Common myeloid progenitor, CD34-positive (primary cell): ENCODE data around the gene S100A12.

ENCODE experiments used
- CTCF ChIA-PET: fragments of 350-600 bp; sonication (Branson Sonifier 250); formaldehyde crosslinking; loops from one replicate; lab custom pipeline; 2021; ENCODE audit warnings: antibody characterized with exemption; lab: Charles Lee
- POLR2A ChIA-PET: fragments of 350-600 bp; sonication (Branson Sonifier 250); formaldehyde crosslinking; loops from one replicate; lab custom pipeline; 2021; ENCODE audit warnings: antibody characterized with exemption; lab: Charles Lee
- DNase-seq, 3 donors: peaks; one replicate each; pipeline versions ENCODE4 v3.0.0 to v3.0.0-alpha.2; 2013
- H3K27ac ChIP-seq, 2 experiments: 1 replicate in 1 of 2; 2 replicates in 1 of 2; pipeline ENCODE4 v1.7.0; 2013; ENCODE audit warnings: inconsistent platforms in 2 of 2, low read length in 2 of 2, mild to moderate bottlenecking in 2 of 2, low read depth in 1 of 2, moderate library complexity in 1 of 2; ENCODE audit not compliant: severe bottlenecking in 2 of 2, insufficient read depth in 1 of 2, poor library complexity in 1 of 2
- H3K27me3 ChIP-seq, 5 experiments: replicated peaks in 2 of 5; 1 replicate in 3 of 5; 2 replicates in 2 of 5; pipeline versions ENCODE4 v1.6.1 to v1.7.0; 2013; ENCODE audit warnings: low read length in 4 of 5, mild to moderate bottlenecking in 2 of 5, moderate library complexity in 2 of 5, inconsistent platforms in 1 of 5; ENCODE audit not compliant: insufficient read depth in 5 of 5, control insufficient read depth in 4 of 5
- H3K36me3 ChIP-seq, 4 experiments: 1 replicate in 2 of 4; 2 replicates in 2 of 4; pipeline versions ENCODE4 v1.6.1 to v1.7.0; 2013; ENCODE audit warnings: low read length in 3 of 4, control low read depth in 1 of 4, mild to moderate bottlenecking in 1 of 4; ENCODE audit not compliant: control insufficient read depth in 4 of 4, insufficient read depth in 4 of 4
- H3K4me1 ChIP-seq, 4 experiments: 1 replicate in 3 of 4; 2 replicates in 1 of 4; pipeline versions ENCODE4 v1.6.1 to v1.7.1; 2013; ENCODE audit warnings: low read length in 3 of 4, mild to moderate bottlenecking in 3 of 4, control low read depth in 1 of 4, inconsistent platforms in 1 of 4, moderate library complexity in 1 of 4; ENCODE audit not compliant: control insufficient read depth in 4 of 4, insufficient read depth in 4 of 4; ENCODE audit errors: control extremely low read depth in 1 of 4
- H3K4me3 ChIP-seq, 7 experiments: 1 replicate in 4 of 7; 2 replicates in 3 of 7; pipeline versions ENCODE4 v1.5.1 to v1.7.0; 2013; ENCODE audit warnings: mild to moderate bottlenecking in 7 of 7, low read length in 6 of 7, moderate library complexity in 6 of 7, inconsistent platforms in 2 of 7, low read depth in 2 of 7, control low read depth in 1 of 7; ENCODE audit not compliant: insufficient read depth in 4 of 7, control insufficient read depth in 1 of 7; ENCODE audit errors: extremely low read depth in 1 of 7
- H3K9me3 ChIP-seq, 5 experiments: 1 replicate in 4 of 5; 2 replicates in 1 of 5; pipeline versions ENCODE4 v1.6.1 to v1.7.1; 2013; ENCODE audit warnings: low read length in 4 of 5, mild to moderate bottlenecking in 2 of 5, inconsistent platforms in 1 of 5, low read depth in 1 of 5, moderate library complexity in 1 of 5; ENCODE audit not compliant: control insufficient read depth in 4 of 5, insufficient read depth in 2 of 5; ENCODE audit errors: control extremely low read depth in 1 of 5
- WGBS: methylation state at CpG from one replicate; pipeline ENCODE4 v1.1.5; 2013; ENCODE audit not compliant: insufficient coverage; 5-methylcytosine and 5-hydroxymethylcytosine counted together

Gene S100A12

GRCh38 chr1:153372571-153372970 lies 2.9 kb downstream of the S100A12 start:
- Histone ChIP-seq H3K9me3 (no peaks in the 10 kb centered on the region), H3K27ac (no peak overlapping the region), H3K36me3 (no peaks in the 10 kb centered on the region), H3K27me3 (no peaks in the 10 kb centered on the region), H3K4me1 (peaks cover 0 to 15% (median 2%) of the 10 kb centered on the region in 4 experiments), H3K4me3 (no peak overlapping the region)
- DNase-seq, result no peak
- ChIA-PET POLR2A (no interaction called here), CTCF (interaction anchor here (2.5 kb wide), 1 partner anchor 20 kb away, joined by 9 read pairs; no protein-coding TSS in a partner anchor)
- WGBS, result 100% methylated on average over 1 of the region's 2 CpGs

GRCh38 chr1:153371231-153371630 lies 4.2 kb downstream of the S100A12 start:
- no peaks in the 10 kb centered on the region for H3K36me3 ChIP-seq
- no peak overlapping the region for H3K27ac ChIP-seq
- ChIA-PET CTCF (no interaction called here), POLR2A (no interaction called here)
- H3K9me3 ChIP-seq, result no peaks in the 10 kb centered on the region
- no peaks in the 10 kb centered on the region for H3K27me3 ChIP-seq
- no CpG with 5 or more reads among the region's 1 CpG for WGBS
- no peak overlapping the region for H3K4me3 ChIP-seq
- H3K4me1 ChIP-seq, result peaks cover 0 to 15% (median 2%) of the 10 kb centered on the region in 4 experiments
- no peak for DNase-seq

GRCh38 chr1:153370146-153370545 lies 5.3 kb downstream of the S100A12 start:
- 100% methylated on average over 2 of the region's 3 CpGs for WGBS
- Histone ChIP-seq H3K27me3 (no peaks in the 10 kb centered on the region), H3K27ac (no peak overlapping the region), H3K4me1 (peaks cover 0 to 11% (median 2%) of the 10 kb centered on the region in 4 experiments), H3K9me3 (no peaks in the 10 kb centered on the region), H3K36me3 (no peaks in the 10 kb centered on the region), H3K4me3 (no peak overlapping the region)
- no peak for DNase-seq
- POLR2A ChIA-PET, result no interaction called here
- CTCF ChIA-PET, result interaction anchor here (1.0 kb wide), 1 partner anchor 14 kb away, joined by 4 read pairs; no protein-coding TSS in a partner anchor

- H3K4me3 ChIP-seq, result no peak overlapping the region
- no peak overlapping the region for H3K27ac ChIP-seq
- POLR2A ChIA-PET, result no interaction called here
Measured at GRCh38 chr1:153368495-153368894, 6.9 kb downstream of the S100A12 start.

GRCh38 chr1:153367090-153367489 lies 8.3 kb downstream of the S100A12 start:
- Histone ChIP-seq H3K27ac (no peak overlapping the region), H3K9me3 (no peaks in the 10 kb centered on the region), H3K27me3 (no peaks in the 10 kb centered on the region), H3K36me3 (no peaks in the 10 kb centered on the region), H3K4me3 (no peak overlapping the region), H3K4me1 (peaks cover 0 to 10% (median 2%) of the 10 kb centered on the region in 4 experiments)
- CTCF ChIA-PET, result interaction anchor here (6.0 kb wide), 1 partner anchor 14 kb away, joined by 27 read pairs; no protein-coding TSS in a partner anchor
- no CpG with 5 or more reads among the region's 2 CpGs for whole genome bisulfite sequencing
- DNase-seq, result no peak
- POLR2A ChIA-PET, result no interaction called here

More at GRCh38 chr1:153368495-153368894, 6.9 kb downstream of the S100A12 start:
- peaks cover 0 to 10% (median 2%) of the 10 kb centered on the region in 4 experiments for H3K4me1 ChIP-seq
- DNase-seq, result no peak
- H3K27me3 ChIP-seq, result no peaks in the 10 kb centered on the region
- CTCF ChIA-PET, result interaction anchor here (6.0 kb wide), 1 partner anchor 16 kb away, joined by 27 read pairs; no protein-coding TSS in a partner anchor
- no peaks in the 10 kb centered on the region for H3K9me3 ChIP-seq
- H3K36me3 ChIP-seq, result no peaks in the 10 kb centered on the region
- whole genome bisulfite sequencing, result no CpG with 5 or more reads among the region's 2 CpGs

GRCh38 chr1:153366261-153366660 lies 9.2 kb downstream of the S100A12 start:
- Histone ChIP-seq H3K4me3 (no peak overlapping the region), H3K36me3 (no peaks in the 10 kb centered on the region), H3K4me1 (peaks cover 0 to 10% (median 2%) of the 10 kb centered on the region in 4 experiments), H3K27ac (no peak overlapping the region), H3K9me3 (no peaks in the 10 kb centered on the region), H3K27me3 (no peaks in the 10 kb centered on the region)
- POLR2A ChIA-PET, result no interaction called here
- WGBS, result 95% methylated on average over 5 of the region's 6 CpGs
- CTCF ChIA-PET, result interaction anchor here (0.6 to 6.0 kb wide), 2 partner anchors 13 to 87 kb away, joined by 4 to 27 read pairs; no protein-coding TSS in a partner anchor
- DNase-seq, result no peak

- CTCF ChIA-PET, result interaction anchor here (0.6 to 6.0 kb wide), 3 partner anchors 10 to 87 kb away, joined by 4 to 27 read pairs (median 6); no protein-coding TSS in a partner anchor
- Histone ChIP-seq H3K27ac (no peak overlapping the region), H3K27me3 (no peaks in the 10 kb centered on the region), H3K9me3 (no peaks in the 10 kb centered on the region), H3K4me1 (peaks cover 0 to 10% (median 2%) of the 10 kb centered on the region in 4 experiments), H3K36me3 (no peaks in the 10 kb centered on the region), H3K4me3 (no peak overlapping the region)
- DNase-seq, result no peak
- 89% methylated on average over 5 of the region's 8 CpGs for WGBS
- POLR2A ChIA-PET, result no interaction called here
Measured at GRCh38 chr1:153365696-153366095, 9.7 kb downstream of the S100A12 start.
